SK-N-SH (cell line): ENCODE data around the gene RAC3. TPM values are rescaled to one million over a fixed set of nuclear protein-coding genes. Genes with fewer than 3 reads are reported as not detected.
A peak's percentile ranks its signal among the peaks of the same experiment; 100 is the strongest.

ENCODE experiments used
- CTCF ChIA-PET: fragments of 300-600, 350-600 bp; formaldehyde crosslinking; extraction: SDS; loops from one replicate; lab custom pipeline; 2021; lab: Yijun Ruan, JAX
- POLR2A ChIA-PET: fragments of 350-600 bp; sonication (Branson Sonifier 250); formaldehyde crosslinking; extraction: SDS; loops from one replicate; lab custom pipeline; 2020; ENCODE audit warnings: antibody characterized with exemption, inconsistent platforms; lab: Yijun Ruan, JAX
- DNase-seq: peaks from one replicate; pipeline ENCODE4 v3.0.0; 2012
- H2AFZ ChIP-seq: fragments of 200-600 bp; sonication (generic); 2 replicates; pipeline ENCODE4 v1.8.1; 2016; ENCODE audit warnings: antibody characterized with exemption, mild to moderate bottlenecking, low read depth
- H3F3A ChIP-seq: fragments of 200-600 bp; sonication (generic); replicated peaks from 2 replicates; pipeline ENCODE3; 2016; ENCODE audit warnings: antibody characterized with exemption, mild to moderate bottlenecking; ENCODE audit not compliant: insufficient read depth
- H3K27ac ChIP-seq, 2 experiments: fragments of 200-500 bp in 1 of 2; fragments of 200-600 bp in 1 of 2; sonication (Bioruptor generic) in 1 of 2; sonication (generic), shearing (Covaris generic) in 1 of 2; 2 replicates each; pipeline versions ENCODE4 v1.5.1 to v1.6.1; 2014 to 2016; ENCODE audit warnings: low read depth in 2 of 2, inconsistent platforms in 1 of 2, low read length in 1 of 2, mild to moderate bottlenecking in 1 of 2, mixed read lengths in 1 of 2
- H3K27me3 ChIP-seq: fragments of 200-600 bp; sonication (generic), shearing (Covaris generic); 2 replicates; pipeline ENCODE4 v1.6.1; 2016; ENCODE audit warnings: mixed run types; ENCODE audit not compliant: insufficient read depth
- H3K36me3 ChIP-seq, 2 experiments: fragments of 200-500 bp in 1 of 2; fragments of 200-600 bp in 1 of 2; sonication (Bioruptor generic) in 1 of 2; sonication (generic) in 1 of 2; replicated peaks in 1 of 2; 2 replicates each; pipeline versions ENCODE3 to v1.5.1; 2014 to 2016; ENCODE audit warnings: low read length in 1 of 2, mild to moderate bottlenecking in 1 of 2; ENCODE audit not compliant: insufficient read depth in 2 of 2, control insufficient read depth in 1 of 2
- H3K4me1 ChIP-seq, 2 experiments: fragments of 200-500 bp in 1 of 2; fragments of 200-600 bp in 1 of 2; sonication (Bioruptor generic) in 1 of 2; sonication (generic), shearing (Covaris generic) in 1 of 2; 2 replicates each; pipeline versions ENCODE4 v1.5.1 to v1.6.1; 2014 to 2016; ENCODE audit warnings: low read depth in 1 of 2, low read length in 1 of 2, mixed run types in 1 of 2; ENCODE audit not compliant: insufficient read depth in 2 of 2, control insufficient read depth in 1 of 2
- H3K4me2 ChIP-seq: fragments of 200-600 bp; sonication (generic), shearing (Covaris generic); 2 replicates; pipeline ENCODE4 v1.6.1; 2017; ENCODE audit warnings: mixed run types
- H3K4me3 ChIP-seq, 2 experiments: fragments of 200-500 bp in 1 of 2; fragments of 200-600 bp in 1 of 2; sonication (Bioruptor generic) in 1 of 2; sonication (generic), shearing (Covaris generic) in 1 of 2; 2 replicates each; pipeline versions ENCODE4 v1.5.1 to v1.8.1; 2014 to 2016; ENCODE audit warnings: low read depth in 2 of 2, inconsistent platforms in 1 of 2, low read length in 1 of 2, mild to moderate bottlenecking in 1 of 2, mixed read lengths in 1 of 2, moderate library complexity in 1 of 2
- H3K79me2 ChIP-seq: fragments of 200-600 bp; sonication (generic); 2 replicates; pipeline ENCODE4 v1.8.1; 2017; ENCODE audit warnings: mild to moderate bottlenecking; ENCODE audit not compliant: insufficient read depth
- H3K9ac ChIP-seq: fragments of 200-600 bp; sonication (generic); 2 replicates; pipeline ENCODE4 v1.6.1; 2017; ENCODE audit warnings: mixed run types
- H3K9me2 ChIP-seq: fragments of 200-600 bp; sonication (generic); 2 replicates; pipeline ENCODE4 v1.6.1; 2017; ENCODE audit warnings: mixed run types
- H3K9me3 ChIP-seq: fragments of 200-600 bp; sonication (generic); 2 replicates; pipeline ENCODE4 v1.6.1; 2017; ENCODE audit warnings: mixed run types, mild to moderate bottlenecking, moderate library complexity
- H4K20me1 ChIP-seq: fragments of 200-600 bp; sonication (generic); 2 replicates; pipeline ENCODE4 v1.6.1; 2017; ENCODE audit warnings: mild to moderate bottlenecking, mixed run types; ENCODE audit not compliant: insufficient read depth
- CHD2 ChIP-seq: fragments of 150-350 bp; IDR thresholded peaks from 2 replicates; pipeline ENCODE4 v1.6.1; 2018; ENCODE audit warnings: low read length; ENCODE audit not compliant: partially characterized antibody
- EP300 ChIP-seq, 2 experiments: IDR thresholded peaks; 2 replicates each; pipeline versions ENCODE4 v1.4.0 to v1.6.1; 2012; ENCODE audit warnings: borderline replicate concordance in 1 of 2, low read depth in 1 of 2, low read length in 1 of 2
- EZH2phosphoT487 ChIP-seq: fragments of 200-600 bp; sonication (generic); IDR thresholded peaks from 2 replicates; pipeline ENCODE4 v1.6.1; 2017; ENCODE audit warnings: low read depth, mixed run types, mild to moderate bottlenecking, antibody characterized with exemption, moderate library complexity, borderline replicate concordance
- GATA2 ChIP-seq: sonication (generic); formaldehyde crosslinking; IDR thresholded peaks from 2 replicates; pipeline ENCODE4 v1.5.0; 2020; ENCODE audit warnings: mild to moderate bottlenecking, missing genetic modification reagents
- MAX ChIP-seq: IDR thresholded peaks from 2 replicates; pipeline ENCODE4 v1.4.0; 2012; ENCODE audit warnings: low read depth
- MXI1 ChIP-seq: IDR thresholded peaks from 2 replicates; pipeline ENCODE4 v1.6.1; 2012; ENCODE audit warnings: mild to moderate bottlenecking, low read depth, low read length, improper control_type of control experiment
- NRF1 ChIP-seq: IDR thresholded peaks from 2 replicates; pipeline ENCODE4 v1.6.1; 2012; ENCODE audit warnings: low read depth, mild to moderate bottlenecking, low read length
- POLR2AphosphoS5 ChIP-seq: IDR thresholded peaks from 2 replicates; pipeline ENCODE4 v1.6.1; 2012; ENCODE audit warnings: low read depth, low read length
- RCOR1 ChIP-seq: fragments of 150-350 bp; IDR thresholded peaks from 2 replicates; pipeline ENCODE4 v1.6.1; 2017; ENCODE audit warnings: antibody characterized with exemption, low read length
- REST ChIP-seq: IDR thresholded peaks from 2 replicates; pipeline ENCODE4 v1.6.1; 2012; ENCODE audit warnings: mild to moderate bottlenecking, low read depth, low read length, moderate library complexity
- SMC3 ChIP-seq: IDR thresholded peaks from 2 replicates; pipeline ENCODE4 v1.6.1; 2012; ENCODE audit warnings: low read depth, low read length, improper control_type of control experiment
- TEAD4 ChIP-seq: IDR thresholded peaks from 2 replicates; pipeline ENCODE4 v1.4.0; 2012; ENCODE audit warnings: mild to moderate bottlenecking, borderline replicate concordance; ENCODE audit not compliant: insufficient read depth
- YY1 ChIP-seq: IDR thresholded peaks from 2 replicates; pipeline ENCODE4 v1.4.0; 2012; ENCODE audit warnings: low read depth, mild to moderate bottlenecking
- ZBTB33 ChIP-seq: IDR thresholded peaks from 2 replicates; pipeline ENCODE4 v1.4.0; 2012; ENCODE audit warnings: low read depth, borderline replicate concordance
- WGBS: methylation state at CpG from one replicate; pipeline ENCODE4 v1.1.6; 2017; ENCODE audit warnings: low lambda C conversion rate; 5-methylcytosine and 5-hydroxymethylcytosine counted together
- polyA plus RNA-seq, 3 experiments: library from polyadenylated mRNA; depleted of rRNA; stranded (reverse); fragments of >200 nt; gene quantifications; 2 replicates each; pipeline ENCODE4 v1.2.3, GENCODE V29; 2012

RAC3 gene
- polyA plus RNA-seq, 1 of the 3 experiments (the other 2 are of a cell fraction), result 83.6 TPM

GRCh38 chr17:82053556-82054263 lies 22.2 kb downstream of the RAC3 start:
- H3K9me3 ChIP-seq, result no peaks in the 10 kb centered on the region
- H3K4me3 ChIP-seq, result peak overlapping the region in 1 of 2 experiments; percentile 100; a peak in 3 of 4 replicates
- 97% methylated on average over 28 of the region's 28 CpGs for WGBS

More at GRCh38 chr17:82053556-82054263, 22.2 kb downstream of the RAC3 start:
- Histone ChIP-seq H3K9me2 (no peaks in the 10 kb centered on the region), H3K27me3 (no peaks in the 10 kb centered on the region), H3K27ac (no peak overlapping the region), H3K9ac (no peak overlapping the region), H3K4me2 (peak overlapping the region; percentile 100; the same call in 1 of the 2 replicates), H3F3A (peaks cover 19% of the 10 kb centered on the region), H3K36me3 (peaks cover 35 to 70% of the 10 kb centered on the region in 2 experiments), H2AFZ (no peak overlapping the region), H4K20me1 (peaks cover 14% of the 10 kb centered on the region; the same call in 1 of the 2 replicates)
- POLR2A ChIA-PET, result interaction anchor here (0.8 to 1.6 kb wide), 2 partner anchors 10 to 23 kb away, joined by 3 to 4 read pairs; no protein-coding TSS in a partner anchor
- TF ChIP-seq CHD2, result no peak
- no peak for TF ChIP-seq MXI1
- no peak for TF ChIP-seq MAX
- no peak for TF ChIP-seq EP300 (IDR thresholded peaks at IDR 0.05; ENCODE audit: borderline replicate concordance in 1 of 2, low read depth in 1 of 2, low read length in 1 of 2)
- TF ChIP-seq ZBTB33, result no peak
- TF ChIP-seq POLR2AphosphoS5, result no peak
- no peak for TF ChIP-seq NRF1
- TF ChIP-seq REST, result no peak
- TF ChIP-seq TEAD4, result no peak
- TF ChIP-seq SMC3, result no peak
- no peak for TF ChIP-seq RCOR1
- no peak for TF ChIP-seq YY1
- TF ChIP-seq EZH2phosphoT487, result no peak
- TF ChIP-seq GATA2, result no peak
- TF ChIP-seq, all 33 proteins: peak for 0
- Histone ChIP-seq H3K79me2 (peaks cover 49% of the 10 kb centered on the region), H3K4me1 (peaks cover 0 to 25% of the 10 kb centered on the region in 2 experiments; a peak in 2 of 4 replicates)
- no peak for DNase-seq
- CTCF ChIA-PET, result interaction anchor here (0.9 to 5.1 kb wide), 8 partner anchors 11 to 100 kb away, joined by 3 to 24 read pairs (median 3); no protein-coding TSS in a partner anchor
